Measurements from ENCODE around the gene TTC28. TPM values are rescaled to one million over a fixed set of nuclear protein-coding genes. Genes with fewer than 3 reads are reported as not detected.

The TTC28 gene
- total and polyA plus RNA-seq, 7 donors: 1.2 to 12.1 (median 3.5) TPM

DNA sequence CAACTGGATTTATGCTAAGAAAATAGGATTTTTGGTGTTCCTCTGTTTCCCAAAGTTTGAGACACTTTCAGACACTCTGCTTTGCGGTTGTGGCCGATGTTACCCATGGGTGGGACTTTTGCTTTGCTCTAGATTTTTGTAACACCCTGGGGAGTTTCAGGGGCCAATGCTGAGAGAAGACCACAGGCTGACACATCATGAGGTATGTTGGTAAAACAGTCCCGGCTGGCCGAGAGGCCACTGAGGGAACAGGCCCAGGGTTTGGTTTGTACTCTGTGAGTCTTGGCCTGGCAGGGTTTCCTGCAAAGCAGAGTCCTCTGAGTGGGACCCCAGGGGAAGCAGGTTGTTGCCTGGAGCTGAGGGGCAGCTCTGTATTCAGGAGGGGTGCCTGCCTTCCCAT is 682.1 kb downstream of the TTC28 start:
- TF ChIP-seq, protein P1, sequence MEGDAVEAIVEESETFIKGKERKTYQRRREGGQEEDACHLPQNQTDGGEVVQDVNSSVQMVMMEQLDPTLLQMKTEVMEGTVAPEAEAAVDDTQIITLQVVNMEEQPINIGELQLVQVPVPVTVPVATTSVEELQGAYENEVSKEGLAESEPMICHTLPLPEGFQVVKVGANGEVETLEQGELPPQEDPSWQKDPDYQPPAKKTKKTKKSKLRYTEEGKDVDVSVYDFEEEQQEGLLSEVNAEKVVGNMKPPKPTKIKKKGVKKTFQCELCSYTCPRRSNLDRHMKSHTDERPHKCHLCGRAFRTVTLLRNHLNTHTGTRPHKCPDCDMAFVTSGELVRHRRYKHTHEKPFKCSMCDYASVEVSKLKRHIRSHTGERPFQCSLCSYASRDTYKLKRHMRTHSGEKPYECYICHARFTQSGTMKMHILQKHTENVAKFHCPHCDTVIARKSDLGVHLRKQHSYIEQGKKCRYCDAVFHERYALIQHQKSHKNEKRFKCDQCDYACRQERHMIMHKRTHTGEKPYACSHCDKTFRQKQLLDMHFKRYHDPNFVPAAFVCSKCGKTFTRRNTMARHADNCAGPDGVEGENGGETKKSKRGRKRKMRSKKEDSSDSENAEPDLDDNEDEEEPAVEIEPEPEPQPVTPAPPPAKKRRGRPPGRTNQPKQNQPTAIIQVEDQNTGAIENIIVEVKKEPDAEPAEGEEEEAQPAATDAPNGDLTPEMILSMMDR (IDR thresholded peaks at IDR 0.05): no peak
- peak in 1 of 2 donors; percentile 36 for DNase-seq
- ATAC-seq: no peak
- H3K36me3 ChIP-seq (ENCODE audit: insufficient read depth in 1 of 2, low read depth in 1 of 2): peaks cover 0 to 51% of the 10 kb centered on the region in 2 donors
- 86 to 91% (median 91%) methylated on average over 4 of the region's 4 CpGs for WGBS, 3 donors
- intact Hi-C loops (cut with DNase I): no loop called here
- H3K27me3 ChIP-seq (ENCODE audit: insufficient read depth in 3 of 3, low read length in 2 of 3): no peaks in the 10 kb centered on the region
- H3K4me1 ChIP-seq: no peaks in the 10 kb centered on the region
- no peak overlapping the region for H3K4me3 ChIP-seq
- no peak overlapping the region for H3K27ac ChIP-seq
- no peaks in the 10 kb centered on the region for H3K9me3 ChIP-seq

GRCh38 chr22:27996981-27997380 is 682.7 kb downstream of the TTC28 start:
- ATAC-seq: no peak
- WGBS, 3 donors: 95 to 97% (median 96%) methylated on average over 7 of the region's 7 CpGs
- H3K4me1 ChIP-seq: no peaks in the 10 kb centered on the region
- intact Hi-C loops (cut with DNase I): no loop called here
- H3K27me3 ChIP-seq (ENCODE audit: insufficient read depth in 3 of 3, low read length in 2 of 3): no peaks in the 10 kb centered on the region
- peaks cover 0 to 51% of the 10 kb centered on the region in 2 donors for H3K36me3 ChIP-seq (ENCODE audit: insufficient read depth in 1 of 2, low read depth in 1 of 2)
- no peak overlapping the region for H3K4me3 ChIP-seq
- H3K27ac ChIP-seq: no peak overlapping the region
- TF ChIP-seq, protein P1 (IDR thresholded peaks at IDR 0.05): no peak
- no peaks in the 10 kb centered on the region for H3K9me3 ChIP-seq
- DNase-seq: no peak

GRCh38 chr22:27996529-27996925 is 683.1 kb downstream of the TTC28 start:
- WGBS, 3 donors: 95 to 99% (median 96%) methylated on average over 6 of the region's 6 CpGs
- H3K4me1 ChIP-seq: no peaks in the 10 kb centered on the region
- DNase-seq: no peak
- no peak for ATAC-seq
- no peak overlapping the region for H3K27ac ChIP-seq
- peaks cover 0 to 51% of the 10 kb centered on the region in 2 donors for H3K36me3 ChIP-seq (ENCODE audit: insufficient read depth in 1 of 2, low read depth in 1 of 2)
- intact Hi-C loops (cut with DNase I): no loop called here
- no peaks in the 10 kb centered on the region for H3K27me3 ChIP-seq (ENCODE audit: insufficient read depth in 3 of 3, low read length in 2 of 3)
- H3K4me3 ChIP-seq: no peak overlapping the region
- TF ChIP-seq, protein P1 (IDR thresholded peaks at IDR 0.05): no peak
- H3K9me3 ChIP-seq: no peaks in the 10 kb centered on the region

- H3K36me3 ChIP-seq (ENCODE audit: insufficient read depth in 1 of 2, low read depth in 1 of 2): peaks cover 0 to 51% of the 10 kb centered on the region in 2 donors
- H3K4me1 ChIP-seq: no peaks in the 10 kb centered on the region
- no peaks in the 10 kb centered on the region for H3K27me3 ChIP-seq (ENCODE audit: insufficient read depth in 3 of 3, low read length in 2 of 3)
- intact Hi-C loops (cut with DNase I): no loop called here
- TF ChIP-seq, protein P1 (IDR thresholded peaks at IDR 0.05): no peak
- WGBS, 3 donors: 91 to 93% (median 93%) methylated on average over 25 of the region's 25 CpGs
- H3K9me3 ChIP-seq: no peaks in the 10 kb centered on the region
- H3K4me3 ChIP-seq: no peak overlapping the region
- DNase-seq: peak in 1 of 2 donors; percentile 51
- no peak for ATAC-seq
- no peak overlapping the region for H3K27ac ChIP-seq
Observed at GRCh38 chr22:27995801-27996528, 683.7 kb downstream of the TTC28 start.

Measured in psoas muscle (tissue), 8 donors.